ENCODE data around the gene MRPS23.

MRPS23 gene

DNA sequence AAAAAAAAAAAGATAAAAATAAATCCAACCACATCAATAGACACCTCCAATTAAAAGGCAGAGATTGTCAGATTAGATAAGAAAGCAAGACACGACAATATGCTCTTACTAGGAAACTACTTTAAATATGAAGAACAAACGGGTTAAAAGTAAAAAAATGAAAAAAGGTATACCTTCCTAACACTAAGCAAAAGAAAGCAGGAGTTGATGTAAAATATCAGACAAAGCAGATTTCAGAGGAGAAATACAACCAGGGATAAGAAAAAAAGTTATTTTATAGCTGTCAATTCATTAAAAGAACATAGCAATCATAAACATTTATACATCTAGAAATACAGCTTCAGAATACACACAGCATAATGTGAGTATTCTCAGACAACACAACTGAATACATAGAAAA is 55.0 kb downstream of the MRPS23 start:
- DNase-seq (ENCODE audit: low read depth) = no peak

DNA sequence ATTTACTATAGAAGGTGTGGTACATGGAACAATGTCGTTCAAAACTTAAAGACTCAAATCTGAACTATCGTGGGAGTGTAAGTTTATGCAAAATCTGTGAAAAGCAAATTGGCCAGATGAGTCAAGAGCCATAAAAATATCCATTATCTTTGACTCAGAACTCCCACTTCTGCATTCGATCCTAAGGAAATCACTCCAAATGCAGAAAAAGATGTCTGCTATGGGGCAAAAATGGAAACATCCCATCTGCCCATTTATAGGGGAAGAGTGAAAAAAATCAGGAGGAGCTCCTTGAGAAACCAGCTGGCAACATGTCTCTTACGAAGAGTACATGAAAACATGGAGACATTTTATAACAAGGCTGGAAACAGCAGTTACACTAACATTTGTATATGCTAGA is 61.1 kb downstream of the MRPS23 start:
- DNase-seq (ENCODE audit: low read depth) = no peak

DNA sequence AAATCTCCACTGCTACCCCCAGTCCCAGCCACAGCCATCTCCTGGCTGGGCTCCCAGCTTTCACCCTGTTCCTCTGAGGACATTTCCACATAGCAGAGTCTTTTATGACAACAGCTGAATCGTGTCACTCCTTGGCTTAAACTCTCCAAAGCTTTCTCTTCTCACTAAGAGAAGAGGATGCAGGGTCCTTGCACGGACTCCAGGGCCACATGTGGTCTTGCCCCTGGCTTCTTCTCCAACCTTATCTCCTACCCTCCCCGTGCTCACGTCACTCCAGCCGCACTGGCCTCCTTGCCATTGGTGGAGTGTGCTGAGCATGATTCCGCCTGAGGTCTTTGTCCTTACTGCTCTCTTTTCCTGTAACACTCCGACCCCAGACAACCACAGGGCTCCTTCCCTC is 64.8 kb downstream of the MRPS23 start:
- DNase-seq (ENCODE audit: low read depth) = no peak

All from stimulated activated CD8-positive, alpha-beta memory T cell treated with anti-CD3 and anti-CD28 coated beads, Interleukin-4, amount 100 ng/mL, for 24 hours (primary cell).